ENCODE results near the gene KCNH4. TPM values are rescaled to one million over a fixed set of nuclear protein-coding genes. Genes with fewer than 3 reads are reported as not detected.
A peak's percentile ranks its signal among the peaks of the same experiment; 100 is the strongest.

KCNH4 gene
- total RNA-seq, 2 experiments from 2014 or later = 0.24 to 0.35 TPM

DNA sequence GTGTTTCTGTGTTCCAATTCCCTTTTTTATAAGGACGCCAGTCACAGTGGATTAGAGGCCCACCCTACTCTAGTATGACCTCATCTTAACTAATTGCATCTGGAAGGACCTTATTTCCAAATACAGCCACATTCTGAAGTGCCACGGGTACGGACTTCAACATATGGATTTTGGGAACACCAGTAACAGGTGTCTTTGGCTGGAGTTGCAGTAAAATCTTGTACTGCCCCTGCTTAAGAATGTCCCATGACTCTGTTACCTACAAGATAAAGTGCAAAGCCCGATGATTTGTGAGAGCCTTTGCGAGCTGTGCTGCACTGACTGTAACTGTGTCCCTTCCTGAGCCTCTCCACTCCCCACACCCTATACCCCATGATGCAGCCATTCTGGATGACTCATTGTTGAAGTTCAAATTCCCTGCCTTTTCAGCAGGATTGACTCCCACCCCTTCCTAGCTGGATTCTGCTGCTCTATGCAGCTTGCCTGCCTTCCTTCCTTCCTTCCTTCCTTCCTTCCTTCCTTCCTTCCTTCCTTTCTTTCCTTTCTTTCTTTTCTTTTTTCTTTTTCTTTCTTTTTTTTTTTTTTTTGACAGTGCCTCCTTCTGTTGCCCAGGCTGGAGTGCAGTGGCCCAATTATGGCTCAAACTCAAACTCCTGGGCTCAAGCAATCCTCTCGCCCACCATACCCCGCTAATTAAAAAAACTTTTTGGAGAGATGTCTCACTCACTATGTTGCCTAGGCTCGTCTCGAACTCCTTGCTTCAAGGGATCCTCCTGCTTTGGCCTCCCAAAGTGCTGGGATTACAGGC, 2.2 kb upstream of the KCNH4 start:
- Mint-ChIP-seq H3K9me3 (no peaks in the 10 kb centered on the region), H3K27me3 (ENCODE audit: low read depth) (peaks cover 22% of the 10 kb centered on the region), H3K4me3 (peak overlapping the region; percentile 86), H3K27ac (peak overlapping the region; percentile 70), H3K36me3 (ENCODE audit: low read depth) (no peaks in the 10 kb centered on the region), H3K4me1 (ENCODE audit: low read depth) (peaks cover 48% of the 10 kb centered on the region)
- intact Hi-C loops (cut with micrococcal nuclease) = loop anchor here (1.0 to 5.0 kb wide), 5 partner anchors 65 to 344 kb away; partner anchors contain the start of gene STAT5A
- CTCF ChIA-PET = interaction anchor here (0.8 to 2.2 kb wide), 4 partner anchors 11 to 224 kb away, joined by 3 to 9 read pairs (median 5); partner anchors contain the start of gene GHDC
- no peak for DNase-seq

DNA sequence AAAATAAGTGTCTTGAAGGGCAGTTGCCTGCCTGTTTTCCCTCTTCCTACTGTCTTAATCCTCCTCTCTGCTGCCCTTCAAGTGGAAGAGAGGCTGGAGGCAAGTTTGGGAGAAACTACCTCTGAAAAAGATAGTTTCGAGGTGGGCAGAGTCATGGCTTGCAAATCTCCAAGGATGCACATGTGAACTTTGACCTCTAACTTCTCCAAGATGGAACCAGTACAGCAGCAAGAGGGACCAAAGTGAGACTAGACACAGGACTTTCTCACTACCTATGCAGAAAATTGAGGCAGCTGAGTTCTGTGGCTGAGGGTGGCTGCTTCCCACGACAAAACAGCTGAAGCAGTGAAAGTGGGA, 887 bp upstream of the KCNH4 start:
- Mint-ChIP-seq H3K27me3 (ENCODE audit: low read depth) (peaks cover 22% of the 10 kb centered on the region), H3K4me1 (ENCODE audit: low read depth) (peaks cover 48% of the 10 kb centered on the region), H3K27ac (no peak overlapping the region), H3K9me3 (no peaks in the 10 kb centered on the region), H3K4me3 (peak overlapping the region; percentile 53), H3K36me3 (ENCODE audit: low read depth) (no peaks in the 10 kb centered on the region)
- DNase-seq = no peak
- intact Hi-C loops (cut with micrococcal nuclease) = loop anchor here (1.0 to 5.0 kb wide), 8 partner anchors 27 to 345 kb away; partner anchors contain the start of genes RAB5C and STAT5A
- CTCF ChIA-PET = interaction anchor here (0.6 to 2.7 kb wide), 18 partner anchors 9 to 233 kb away, joined by 3 to 13 read pairs (median 4); partner anchors contain the start of genes DHX58 and GHDC

DNA sequence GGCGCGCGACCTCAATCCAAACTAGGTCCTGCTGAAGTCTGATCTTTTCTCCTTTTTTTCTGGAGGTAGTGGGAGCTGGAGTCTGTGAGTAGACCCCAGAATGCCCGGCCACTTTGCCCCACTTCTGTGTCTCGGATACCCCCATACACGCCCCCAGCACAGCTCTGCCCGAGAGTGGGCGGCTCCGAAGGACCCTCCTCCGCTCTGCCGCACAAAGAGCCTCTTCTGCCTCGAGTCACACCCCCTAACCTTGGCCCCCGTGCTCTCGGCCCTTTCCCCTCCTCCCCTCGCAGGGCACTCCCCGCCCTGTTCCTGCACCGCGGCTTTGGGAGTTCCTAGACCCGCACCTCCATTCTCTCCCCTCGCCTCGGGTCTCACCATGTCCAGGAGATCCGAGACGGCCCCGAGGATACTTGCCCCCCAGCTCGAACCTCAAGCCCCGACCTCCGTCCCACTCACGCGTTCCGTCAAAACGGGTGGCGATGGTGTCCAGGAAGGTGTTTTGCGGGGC, 476 bp downstream of the KCNH4 start:
- CTCF ChIA-PET = interaction anchor here (0.6 to 2.7 kb wide), 8 partner anchors 17 to 516 kb away, joined by 3 to 11 read pairs (median 4); no protein-coding TSS in a partner anchor
- no peak for DNase-seq

DNA sequence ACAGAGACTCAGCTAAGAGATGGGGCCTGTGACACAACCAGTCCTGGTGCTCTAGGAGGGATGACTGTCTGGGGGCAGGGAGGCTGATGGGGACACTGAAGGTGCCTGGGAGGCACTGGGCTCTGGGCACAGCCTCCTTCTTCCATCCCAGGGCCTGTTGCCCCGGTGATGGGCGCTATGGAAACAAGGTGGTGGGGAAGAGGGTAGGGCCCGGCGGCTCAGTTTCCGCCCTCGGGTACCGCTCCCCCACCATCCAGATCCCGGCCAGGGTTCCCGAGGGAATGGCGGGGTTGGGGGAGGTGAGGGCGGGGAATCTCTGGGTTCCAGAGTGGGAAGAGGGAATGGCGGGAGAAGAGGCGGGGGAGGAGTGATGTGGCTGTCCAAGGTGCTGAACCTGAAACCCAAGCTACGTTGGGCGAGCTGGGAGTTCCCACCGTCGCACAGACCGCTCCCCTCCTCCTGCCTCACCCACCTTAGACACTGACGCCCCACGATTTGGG, 981 bp downstream of the KCNH4 start:
- peaks cover 46% of the 10 kb centered on the region for H3K4me1 Mint-ChIP-seq (ENCODE audit: low read depth)
- H3K9me3 Mint-ChIP-seq = no peaks in the 10 kb centered on the region
- intact Hi-C loops (cut with micrococcal nuclease) = loop anchor here (2.0 to 5.0 kb wide), 6 partner anchors 25 to 347 kb away; partner anchors contain the start of genes RAB5C and STAT5A
- H3K36me3 Mint-ChIP-seq (ENCODE audit: low read depth) = no peaks in the 10 kb centered on the region
- H3K4me3 Mint-ChIP-seq = peak overlapping the region; percentile 51
- H3K27ac Mint-ChIP-seq = no peak overlapping the region
- DNase-seq = peak; percentile 51
- peaks cover 22% of the 10 kb centered on the region for H3K27me3 Mint-ChIP-seq (ENCODE audit: low read depth)
- CTCF ChIA-PET = interaction anchor here (0.6 to 2.7 kb wide), 9 partner anchors 9 to 515 kb away, joined by 3 to 11 read pairs (median 4); no protein-coding TSS in a partner anchor

More for the DNA sequence above, 476 bp downstream of the KCNH4 start:
- Mint-ChIP-seq H3K4me3 (peak overlapping the region; percentile 51), H3K27ac (no peak overlapping the region), H3K4me1 (ENCODE audit: low read depth) (peaks cover 48% of the 10 kb centered on the region), H3K27me3 (ENCODE audit: low read depth) (peaks cover 22% of the 10 kb centered on the region), H3K9me3 (no peaks in the 10 kb centered on the region), H3K36me3 (ENCODE audit: low read depth) (no peaks in the 10 kb centered on the region)
- intact Hi-C loops (cut with micrococcal nuclease) = loop anchor here (2.0 to 5.0 kb wide), 6 partner anchors 26 to 347 kb away; partner anchors contain the start of genes RAB5C and STAT5A

DNA sequence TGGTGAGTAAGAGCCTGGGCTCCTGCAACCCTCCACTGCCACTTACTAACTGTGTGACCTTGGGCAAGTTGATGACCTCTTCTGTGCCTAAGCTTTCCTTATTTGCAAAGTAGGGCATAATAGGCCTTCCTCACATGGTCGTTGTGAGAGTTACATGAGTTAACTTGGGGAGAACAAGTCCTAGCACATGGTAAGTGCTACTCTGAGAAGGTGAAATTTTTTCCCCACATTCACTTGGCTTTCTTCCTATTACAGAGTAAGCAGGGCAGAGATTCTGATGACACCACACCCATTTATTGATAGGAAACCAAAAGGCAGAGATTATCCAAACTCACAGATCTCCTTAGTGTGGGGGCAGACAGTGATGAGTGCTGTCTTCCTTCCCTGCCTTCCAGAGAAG, 1.6 kb downstream of the KCNH4 start:
- peaks cover 22% of the 10 kb centered on the region for H3K27me3 Mint-ChIP-seq (ENCODE audit: low read depth)
- H3K4me3 Mint-ChIP-seq = no peak overlapping the region
- intact Hi-C loops (cut with micrococcal nuclease) = no loop called here
- H3K27ac Mint-ChIP-seq = no peak overlapping the region
- CTCF ChIA-PET = interaction anchor here (0.6 to 1.5 kb wide), 6 partner anchors 8 to 416 kb away, joined by 3 to 5 read pairs (median 4); no protein-coding TSS in a partner anchor
- no peak for DNase-seq
- H3K4me1 Mint-ChIP-seq (ENCODE audit: low read depth) = peaks cover 39% of the 10 kb centered on the region
- no peaks in the 10 kb centered on the region for H3K9me3 Mint-ChIP-seq
- H3K36me3 Mint-ChIP-seq (ENCODE audit: low read depth) = no peaks in the 10 kb centered on the region

DNA sequence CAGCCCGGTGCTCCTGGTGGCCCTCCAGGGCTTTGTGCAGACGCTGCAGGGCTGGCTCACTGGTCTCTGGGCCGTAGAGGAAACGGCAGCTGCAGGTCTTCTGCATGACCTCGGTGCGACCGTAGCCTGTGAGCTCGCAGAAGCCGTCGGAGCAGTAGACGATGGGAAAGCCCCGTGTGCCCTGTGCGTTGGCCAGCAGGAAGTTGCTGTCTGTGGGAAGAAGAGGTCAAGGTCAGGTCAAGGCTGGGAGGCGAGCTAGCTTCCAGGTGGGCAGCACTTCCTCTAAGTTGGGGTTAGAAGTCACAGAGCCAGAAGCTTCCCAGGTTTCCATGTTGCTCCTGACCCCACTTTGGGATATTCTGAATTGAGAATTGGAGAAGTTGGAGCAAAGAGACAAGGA, 2.1 kb downstream of the KCNH4 start:
- DNase-seq = no peak
- no peaks in the 10 kb centered on the region for H3K36me3 Mint-ChIP-seq (ENCODE audit: low read depth)
- H3K27me3 Mint-ChIP-seq (ENCODE audit: low read depth) = peaks cover 22% of the 10 kb centered on the region
- H3K27ac Mint-ChIP-seq = no peak overlapping the region
- intact Hi-C loops (cut with micrococcal nuclease) = no loop called here
- H3K4me1 Mint-ChIP-seq (ENCODE audit: low read depth) = peaks cover 37% of the 10 kb centered on the region
- H3K4me3 Mint-ChIP-seq = no peak overlapping the region
- no peaks in the 10 kb centered on the region for H3K9me3 Mint-ChIP-seq
- CTCF ChIA-PET = interaction anchor here (0.7 to 1.5 kb wide), 4 partner anchors 48 to 220 kb away, joined by 3 to 5 read pairs (median 4); no protein-coding TSS in a partner anchor

DNA sequence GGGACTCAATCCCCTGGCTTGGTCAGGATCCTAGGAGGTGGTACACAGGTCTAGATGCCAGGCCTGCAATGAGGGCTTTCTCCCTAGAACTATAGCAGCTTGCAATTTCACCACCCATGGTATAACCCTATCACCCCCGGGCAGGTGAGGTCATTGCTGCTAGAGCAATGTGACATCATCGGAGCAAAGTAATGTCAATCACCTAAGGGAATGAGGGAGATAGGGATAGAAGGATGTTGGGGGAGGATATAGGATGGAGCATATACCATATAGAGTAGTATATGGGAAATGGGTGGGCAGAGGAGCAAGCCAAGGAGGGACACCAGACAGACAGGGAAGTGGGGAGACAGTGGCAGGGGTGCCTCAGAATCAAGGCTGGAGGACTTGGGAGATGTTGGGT, 3.3 kb downstream of the KCNH4 start:
- DNase-seq = no peak
- Mint-ChIP-seq H3K9me3 (no peaks in the 10 kb centered on the region), H3K27me3 (ENCODE audit: low read depth) (peaks cover 18% of the 10 kb centered on the region), H3K4me3 (no peak overlapping the region), H3K36me3 (ENCODE audit: low read depth) (no peaks in the 10 kb centered on the region), H3K4me1 (ENCODE audit: low read depth) (peaks cover 26% of the 10 kb centered on the region), H3K27ac (no peak overlapping the region)
- CTCF ChIA-PET = no interaction called here
- intact Hi-C loops (cut with micrococcal nuclease) = no loop called here

DNA sequence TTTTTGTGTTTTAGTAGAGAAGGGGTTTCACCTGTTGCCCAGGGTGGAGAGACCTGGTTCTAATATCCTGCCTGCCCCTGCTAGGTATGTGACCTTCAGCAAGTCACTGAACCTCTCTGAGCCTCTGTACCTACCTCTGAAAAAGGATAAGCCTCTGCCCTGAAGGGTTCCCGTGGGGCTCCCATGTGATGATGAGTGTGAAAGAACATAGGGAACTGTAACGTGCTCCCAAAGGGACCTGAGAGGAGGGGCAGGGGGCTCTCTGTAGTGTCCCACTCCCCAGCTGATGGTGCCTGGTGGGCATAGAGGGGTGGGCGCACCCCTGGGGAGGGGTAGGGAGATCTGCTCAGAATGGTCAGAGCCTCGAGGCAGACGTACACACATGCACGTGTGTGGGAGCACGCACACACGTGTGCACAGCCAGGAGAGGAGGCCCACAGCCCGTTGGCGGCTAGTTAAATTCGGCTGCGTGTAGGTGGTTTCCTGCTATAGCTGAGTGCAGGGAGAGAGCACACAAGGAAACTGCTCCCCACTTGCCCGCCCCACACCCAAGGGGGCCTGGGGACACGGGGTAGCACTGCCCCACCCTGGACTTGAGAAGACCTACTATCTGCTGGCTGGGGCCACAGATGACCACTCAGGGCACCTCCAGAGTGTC, 6.7 kb downstream of the KCNH4 start:
- Mint-ChIP-seq H3K4me3 (no peak overlapping the region), H3K9me3 (no peaks in the 10 kb centered on the region), H3K27ac (no peak overlapping the region), H3K36me3 (ENCODE audit: low read depth) (no peaks in the 10 kb centered on the region), H3K4me1 (ENCODE audit: low read depth) (peaks cover 4% of the 10 kb centered on the region), H3K27me3 (ENCODE audit: low read depth) (peaks cover 1% of the 10 kb centered on the region)
- CTCF ChIA-PET = no interaction called here
- no peak for DNase-seq
- intact Hi-C loops (cut with micrococcal nuclease) = no loop called here

DNA sequence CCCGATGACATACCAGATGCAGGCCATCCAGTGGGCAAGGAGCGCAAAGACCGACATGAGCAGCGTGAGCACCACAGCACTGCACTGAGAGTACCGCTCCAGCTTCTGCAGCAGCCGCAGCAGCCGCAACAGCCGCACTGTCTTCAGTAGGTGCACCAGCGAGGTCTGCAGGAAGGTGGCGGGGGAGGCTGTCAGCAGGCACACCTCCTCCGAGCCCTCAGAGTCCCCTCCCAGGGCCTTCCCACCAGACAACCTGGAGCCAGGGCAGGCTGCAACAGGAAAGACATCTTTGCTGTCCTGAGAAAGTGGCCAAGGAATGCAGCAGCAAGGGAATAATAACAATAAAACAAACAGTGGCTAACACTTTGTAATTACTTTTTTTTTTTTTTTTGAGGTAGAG, 9.1 kb downstream of the KCNH4 start:
- Mint-ChIP-seq H3K4me3 (no peak overlapping the region), H3K36me3 (ENCODE audit: low read depth) (no peaks in the 10 kb centered on the region), H3K27me3 (ENCODE audit: low read depth) (no peaks in the 10 kb centered on the region), H3K9me3 (no peaks in the 10 kb centered on the region), H3K4me1 (ENCODE audit: low read depth) (no peaks in the 10 kb centered on the region), H3K27ac (no peak overlapping the region)
- intact Hi-C loops (cut with micrococcal nuclease) = no loop called here
- CTCF ChIA-PET = no interaction called here
- DNase-seq = no peak

DNA sequence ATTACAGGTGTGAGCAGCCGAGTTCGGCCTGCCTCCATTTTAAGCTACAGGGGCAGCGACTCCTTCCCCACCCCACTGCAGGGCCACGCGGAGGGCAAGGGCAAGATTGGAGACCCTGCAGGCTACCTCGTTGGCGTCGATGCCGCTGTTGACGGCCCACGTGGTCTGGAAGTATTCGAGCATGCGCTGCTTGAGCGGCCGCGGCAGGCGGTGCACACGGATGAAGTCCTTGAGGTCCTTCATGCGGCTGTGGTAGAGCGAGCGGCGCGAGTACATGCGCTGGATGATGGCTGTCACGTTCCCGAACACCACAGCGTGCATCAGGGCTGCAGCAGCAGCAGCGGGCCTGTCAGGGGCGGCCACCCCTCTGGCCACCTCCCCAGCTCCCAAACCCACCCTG, 11.6 kb downstream of the KCNH4 start:
- no peak for DNase-seq
- H3K27ac Mint-ChIP-seq = no peak overlapping the region
- no peaks in the 10 kb centered on the region for H3K9me3 Mint-ChIP-seq
- intact Hi-C loops (cut with micrococcal nuclease) = no loop called here
- H3K4me1 Mint-ChIP-seq (ENCODE audit: low read depth) = no peaks in the 10 kb centered on the region
- H3K36me3 Mint-ChIP-seq (ENCODE audit: low read depth) = no peaks in the 10 kb centered on the region
- H3K27me3 Mint-ChIP-seq (ENCODE audit: low read depth) = no peaks in the 10 kb centered on the region
- no peak overlapping the region for H3K4me3 Mint-ChIP-seq
- CTCF ChIA-PET = no interaction called here

DNA sequence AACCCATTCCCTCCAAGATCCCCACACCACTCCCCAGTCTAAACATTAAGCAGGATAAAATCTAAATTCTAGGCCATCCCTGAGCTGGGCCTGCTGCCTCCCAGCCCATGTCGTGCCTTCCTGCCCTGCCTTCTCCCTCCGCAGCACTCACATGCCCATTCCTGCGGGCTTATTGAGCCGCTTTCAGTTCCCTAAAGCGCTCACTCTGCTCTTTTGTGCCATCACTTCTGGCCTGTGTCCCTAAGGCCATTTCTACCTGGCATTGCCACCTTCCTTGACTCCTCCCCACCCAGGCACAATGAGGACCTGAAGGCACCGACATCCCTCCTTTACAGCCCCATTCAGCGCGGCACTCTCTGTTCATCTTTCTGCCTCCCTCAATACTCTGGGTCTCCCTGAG, 13.1 kb downstream of the KCNH4 start:
- CTCF ChIA-PET = interaction anchor here (0.8 kb wide), 1 partner anchor 12 kb away, joined by 3 read pairs; no protein-coding TSS in a partner anchor
- no peaks in the 10 kb centered on the region for H3K9me3 Mint-ChIP-seq
- no peaks in the 10 kb centered on the region for H3K27me3 Mint-ChIP-seq (ENCODE audit: low read depth)
- DNase-seq = no peak
- H3K27ac Mint-ChIP-seq = no peak overlapping the region
- H3K4me3 Mint-ChIP-seq = no peak overlapping the region
- no peaks in the 10 kb centered on the region for H3K4me1 Mint-ChIP-seq (ENCODE audit: low read depth)
- H3K36me3 Mint-ChIP-seq (ENCODE audit: low read depth) = no peaks in the 10 kb centered on the region
- intact Hi-C loops (cut with micrococcal nuclease) = no loop called here

DNA sequence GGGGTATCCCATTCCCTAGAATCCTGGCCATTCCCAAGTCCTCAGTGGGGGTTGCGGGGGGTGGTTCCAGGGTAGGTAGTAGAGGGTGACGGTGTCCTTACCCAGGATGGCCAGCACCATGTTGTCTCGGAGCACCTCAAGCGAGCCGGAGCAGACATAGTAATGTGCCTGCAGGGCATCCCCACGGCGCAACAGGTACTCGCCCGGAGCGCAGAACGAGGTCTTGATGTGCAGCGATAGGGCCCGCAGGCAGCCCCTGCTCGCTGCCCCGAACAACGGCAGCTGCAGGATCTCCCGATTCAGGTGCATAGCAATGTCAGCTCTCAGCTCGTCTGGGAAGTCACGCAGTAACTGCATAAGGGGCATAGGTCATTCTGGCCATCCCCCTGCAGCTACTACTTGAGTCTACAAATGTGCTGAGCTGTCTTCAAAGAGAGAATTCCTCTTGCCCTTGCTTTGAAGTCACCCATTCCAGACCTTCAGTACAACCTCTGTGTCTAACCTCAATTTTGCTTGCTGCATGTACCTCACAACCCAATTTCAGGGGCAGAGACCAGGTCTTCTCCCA, 14.7 kb downstream of the KCNH4 start:
- DNase-seq = no peak
- Mint-ChIP-seq H3K27me3 (ENCODE audit: low read depth) (no peaks in the 10 kb centered on the region), H3K4me1 (ENCODE audit: low read depth) (no peaks in the 10 kb centered on the region), H3K9me3 (no peaks in the 10 kb centered on the region), H3K4me3 (no peak overlapping the region), H3K36me3 (ENCODE audit: low read depth) (no peaks in the 10 kb centered on the region), H3K27ac (no peak overlapping the region)
- intact Hi-C loops (cut with micrococcal nuclease) = no loop called here
- CTCF ChIA-PET = no interaction called here

Measured in activated naive CD4-positive, alpha-beta T cell treated with anti-CD3 and anti-CD28 coated beads for 36 hours (primary cell).